ENCODE results near the gene FAM219A. TPM values are rescaled to one million over a fixed set of nuclear protein-coding genes. Genes with fewer than 3 reads are reported as not detected.
"Not testable (repeated sequence)": the region's sequence is repeated elsewhere in the genome, so short reads cannot be mapped to it uniquely, and the experiment has no call there.

The FAM219A gene
- total RNA-seq, 1 donor, result 2.0 TPM

GRCh38 chr9:34352122-34352652 is 106.2 kb downstream of the FAM219A start:
- not testable (repeated sequence) for H3K4me1 ChIP-seq (ENCODE audit: insufficient read depth, low read length)

GRCh38 chr9:34349324-34349723 is 109.0 kb downstream of the FAM219A start:
- no peaks in the 10 kb centered on the region for H3K4me1 ChIP-seq (ENCODE audit: insufficient read depth, low read length)

More at GRCh38 chr9:34352122-34352652, 106.2 kb downstream of the FAM219A start:
- H3K9me3 ChIP-seq (ENCODE audit: low read depth, low read length); H3K4me3 ChIP-seq (ENCODE audit: low read length); H3K27me3 ChIP-seq (ENCODE audit: insufficient read depth, low read length): not testable (repeated sequence)

More at GRCh38 chr9:34349324-34349723, 109.0 kb downstream of the FAM219A start:
- Histone ChIP-seq H3K27me3 (ENCODE audit: insufficient read depth, low read length) (no peaks in the 10 kb centered on the region), H3K4me3 (ENCODE audit: low read length) (no peak overlapping the region), H3K9me3 (ENCODE audit: low read depth, low read length) (no peaks in the 10 kb centered on the region)

Other genes starting within 250 kb of the FAM219A start
- 0.21 TPM for gene KIF24, start 129.3 kb downstream of the FAM219A start, total RNA-seq
- gene NUDT2, start 129.0 kb downstream of the FAM219A start, total RNA-seq, result 8.9 TPM
- gene MYORG, start 81.7 kb downstream of the FAM219A start, total RNA-seq, result 0.10 TPM
- gene DNAI1, start 235 bp upstream of the FAM219A start, total RNA-seq, result not detected
- gene ENHO, start 64.4 kb upstream of the FAM219A start, total RNA-seq, result 0.63 TPM
- not detected for gene CNTFR, start 131.2 kb upstream of the FAM219A start, total RNA-seq
- 6.1 TPM for gene RPP25L, start 153.5 kb upstream of the FAM219A start, total RNA-seq
- 43.6 TPM for gene DCTN3, start 161.9 kb upstream of the FAM219A start, total RNA-seq
- gene ARID3C, start 170.5 kb upstream of the FAM219A start, total RNA-seq, result not detected
- gene SIGMAR1, start 179.2 kb upstream of the FAM219A start, total RNA-seq, result 15.6 TPM
- 46.4 TPM for gene GALT, start 188.1 kb upstream of the FAM219A start, total RNA-seq
- gene IL11RA, start 193.6 kb upstream of the FAM219A start, total RNA-seq, result 17.8 TPM
- 0.21 TPM for gene CCL27, start 204.1 kb upstream of the FAM219A start, total RNA-seq
- gene CCL19, start 232.7 kb upstream of the FAM219A start, total RNA-seq, result not detected

Measured in mononuclear cell (primary cell).